GM12875 (cell line): ENCODE measurements around the gene ZFP36L1.

ENCODE experiments used
- H3K4me3 ChIP-seq: one replicate; pipeline ENCODE4 v1.5.1; 2011; ENCODE audit warnings: low read depth, low read length, control low read depth
- CTCF ChIP-seq: IDR thresholded peaks from 2 replicates; pipeline ENCODE4 v1.5.1; 2011; ENCODE audit warnings: low read depth, mild to moderate bottlenecking, control low read depth, inconsistent platforms, low read length, moderate library complexity, borderline replicate concordance; ENCODE audit not compliant: insufficient read depth

ZFP36L1 gene

GRCh38 chr14:68774771-68775613 is 17.9 kb downstream of the ZFP36L1 start:
- no peak overlapping the region for H3K4me3 ChIP-seq
- no peak for TF ChIP-seq CTCF

GRCh38 chr14:68772761-68773381 is 20.0 kb downstream of the ZFP36L1 start:
- H3K4me3 ChIP-seq, result no peak overlapping the region
- no peak for TF ChIP-seq CTCF

GRCh38 chr14:68771631-68772030 is 21.2 kb downstream of the ZFP36L1 start:
- no peak for TF ChIP-seq CTCF

GRCh38 chr14:68770553-68771286 is 22.1 kb downstream of the ZFP36L1 start:
- TF ChIP-seq CTCF, result no peak
- H3K4me3 ChIP-seq, result no peak overlapping the region

More at GRCh38 chr14:68771631-68772030, 21.2 kb downstream of the ZFP36L1 start:
- H3K4me3 ChIP-seq, result no peak overlapping the region

GRCh38 chr14:68770051-68770450 is 22.8 kb downstream of the ZFP36L1 start:
- H3K4me3 ChIP-seq, result no peak overlapping the region
- TF ChIP-seq CTCF, result no peak

GRCh38 chr14:68768316-68768715 is 24.6 kb downstream of the ZFP36L1 start:
- no peak overlapping the region for H3K4me3 ChIP-seq
- no peak for TF ChIP-seq CTCF
